Hematopoietic multipotent progenitor cell treated with erythropoietin and hydrocortisone succinate and interleukin-3 and kit ligand, for 15 days (in vitro differentiated cells): ENCODE results near the gene PYGM.

ENCODE experiments used
- DNase-seq: peaks from one replicate; pipeline ENCODE4 v3.0.0-alpha.2; 2015; ENCODE audit warnings: low spot score

The PYGM gene

GRCh38 chr11:64759722-64760719 lies at the start of gene PYGM:
PYGM (minus strand) TSS chr11:64759974; CDS start chr11:64759898, 76 bp downstream.
- no peak for DNase-seq

GRCh38 chr11:64805481-64805880 lies 45.7 kb upstream of the PYGM start:
- DNase-seq = no peak

DNA sequence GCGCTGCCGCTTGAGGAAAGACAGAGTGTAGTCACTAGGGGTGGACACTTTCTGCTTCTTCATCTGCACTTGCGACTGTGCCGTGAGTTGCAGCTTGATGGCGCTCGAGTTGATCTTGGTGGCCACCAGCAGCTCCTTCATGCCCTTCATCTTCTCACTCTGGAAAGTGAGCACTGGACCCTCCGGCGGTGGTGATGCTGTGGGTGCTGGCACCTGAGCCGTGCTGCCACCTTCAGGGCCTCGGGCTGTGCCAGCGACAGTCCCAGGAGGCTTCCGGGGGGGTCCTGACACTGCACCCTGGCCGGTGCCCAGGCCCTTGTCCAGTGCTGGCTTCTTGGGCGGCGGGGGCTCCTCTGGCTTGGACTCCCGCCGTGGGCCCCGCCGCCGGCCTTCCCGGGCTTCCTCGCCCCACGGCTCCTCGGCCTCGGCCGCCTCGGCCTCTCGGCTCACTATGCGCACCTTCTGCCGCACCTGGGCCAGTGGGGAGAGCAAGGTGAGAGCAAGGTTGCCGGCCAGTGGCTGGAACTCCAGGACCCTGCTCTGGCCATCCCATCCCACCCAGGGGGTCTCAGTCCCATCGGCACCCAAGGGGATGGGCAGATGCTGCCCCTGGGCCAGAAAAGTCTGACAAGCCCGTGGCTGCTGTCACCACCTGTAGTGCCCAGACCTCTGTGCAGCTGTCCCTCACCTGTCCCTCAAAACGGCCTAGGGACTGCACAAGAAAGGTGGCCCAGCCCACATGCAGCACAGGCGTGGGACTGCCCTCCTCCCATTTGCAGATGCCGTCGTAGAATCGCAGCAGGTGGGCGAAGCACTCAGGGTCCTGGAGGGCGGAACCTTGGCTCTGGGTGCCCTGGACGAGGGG lies 44.8 kb upstream of the PYGM start:
- no peak for DNase-seq

- DNase-seq = no peak
These were observed 44.1 kb upstream of the PYGM start for GRCh38 chr11:64803846-64804345.

DNA sequence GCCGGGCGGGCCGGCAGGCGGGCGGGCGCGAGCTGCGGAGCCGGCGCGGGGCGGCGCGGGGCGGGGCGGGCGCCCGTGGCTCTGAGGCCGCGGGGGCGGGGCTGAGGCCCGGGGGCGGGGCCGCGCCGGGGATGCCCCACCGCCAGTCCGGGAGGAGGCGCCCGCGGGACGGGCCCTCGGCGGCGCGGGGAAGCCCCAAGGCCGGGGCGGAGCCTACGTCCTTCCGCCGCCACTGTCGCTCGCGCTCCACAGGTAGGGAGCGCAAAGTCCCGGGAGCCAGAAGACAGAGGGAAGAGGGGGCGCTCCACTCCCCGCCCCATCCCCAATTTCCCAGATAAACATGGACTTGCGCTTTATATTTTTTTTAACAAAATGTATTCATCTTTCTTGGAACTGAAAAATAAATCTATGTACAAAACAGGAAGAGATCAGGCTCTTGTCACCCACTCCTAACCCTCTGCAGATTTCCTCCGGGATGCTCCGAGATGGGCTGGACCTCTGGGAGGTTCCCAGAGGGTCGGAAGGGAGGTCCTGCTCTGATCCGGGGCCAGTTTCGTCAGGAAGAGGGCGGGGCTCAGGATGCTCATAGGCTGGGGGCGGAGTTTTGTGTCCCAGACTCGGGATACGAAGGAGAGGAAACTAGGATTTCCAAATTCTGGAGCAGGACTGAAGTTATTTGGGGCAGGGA lies 43.5 kb upstream of the PYGM start, which contains the start of gene MAP4K2:
TSS of gene MAP4K2 (minus strand) at position 57 of the 688 bp plus-strand sequence. CDS start 65 bp downstream, outside the sequence.
- DNase-seq = peak; percentile 92

GRCh38 chr11:64802370-64803157 lies 42.8 kb upstream of the PYGM start:
- DNase-seq = no peak

DNA sequence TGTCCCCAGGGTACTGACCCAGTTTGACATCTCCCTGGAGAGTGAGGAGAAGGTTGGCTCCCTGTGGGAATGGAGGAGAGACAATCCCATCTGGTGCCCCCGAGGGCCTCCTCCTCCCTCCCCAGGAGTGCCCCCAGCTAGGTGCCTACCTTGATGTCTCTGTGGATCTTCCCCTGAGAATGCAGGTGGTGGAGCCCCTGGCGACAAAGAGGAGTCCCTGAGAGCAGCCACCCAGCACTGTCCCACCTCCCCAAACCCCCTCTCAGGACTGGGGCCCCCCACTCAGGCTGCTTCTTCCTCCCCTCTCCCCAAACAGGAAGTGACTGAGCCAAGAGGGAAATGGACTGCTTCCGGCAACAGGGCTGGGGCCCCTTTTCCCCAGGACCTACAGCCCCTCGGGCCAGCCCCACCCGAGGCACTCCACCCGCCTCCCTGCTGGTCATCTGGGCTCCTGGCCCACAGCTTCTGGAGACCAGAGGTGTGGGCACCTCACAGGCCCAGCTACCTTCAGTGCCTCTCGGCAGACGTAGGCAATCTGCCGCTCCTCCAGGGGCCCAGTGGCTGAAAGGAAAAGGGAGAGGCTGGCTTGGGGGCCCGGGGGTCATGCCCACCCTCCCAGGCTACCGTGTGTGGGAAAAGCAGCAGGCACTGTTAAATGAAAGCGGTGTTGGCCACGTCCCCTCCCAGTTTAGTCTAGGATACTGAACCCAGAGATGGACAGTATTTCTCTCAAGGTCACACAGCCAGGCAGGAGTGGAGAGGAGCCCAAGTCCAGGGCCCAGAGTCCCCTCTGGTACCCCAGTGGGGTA lies 42.0 kb upstream of the PYGM start:
- DNase-seq = no peak

GRCh38 chr11:64801158-64801464 lies 41.3 kb upstream of the PYGM start:
- DNase-seq = no peak

GRCh38 chr11:64800303-64801157 lies 40.8 kb upstream of the PYGM start:
- DNase-seq = no peak

DNA sequence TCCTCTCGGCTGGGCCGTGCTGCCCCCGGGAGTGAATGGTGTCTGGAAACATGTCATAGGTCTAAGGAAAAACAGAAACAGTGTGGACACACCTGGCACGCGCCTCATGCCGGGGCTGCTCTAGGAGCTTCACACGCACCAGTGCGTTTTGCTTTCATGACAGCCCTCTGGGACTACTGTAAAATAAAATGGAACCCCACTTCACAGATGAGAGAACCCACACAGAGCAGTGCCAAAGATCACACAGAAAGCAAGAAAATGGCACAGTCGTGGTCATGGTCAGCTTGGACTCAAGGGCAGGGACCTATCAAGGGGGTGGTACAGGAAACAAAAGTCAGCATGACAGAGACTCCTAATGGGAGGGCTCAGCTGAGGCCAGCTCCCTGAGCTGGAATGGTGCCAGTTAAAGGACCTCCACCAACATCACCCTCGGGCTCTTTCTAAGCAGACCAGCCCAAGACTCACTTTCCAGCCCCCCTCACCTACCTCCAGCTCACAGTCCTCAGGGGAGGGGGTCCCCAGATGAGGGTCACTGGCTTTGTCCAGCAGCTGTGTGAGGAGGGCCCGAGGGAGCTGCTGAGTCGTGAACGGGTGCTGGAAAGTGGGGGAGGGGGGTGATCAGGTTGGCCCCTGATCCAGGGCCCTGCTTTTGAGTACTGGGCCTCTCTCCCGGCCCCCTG lies 40.0 kb upstream of the PYGM start:
- DNase-seq = no peak

DNA sequence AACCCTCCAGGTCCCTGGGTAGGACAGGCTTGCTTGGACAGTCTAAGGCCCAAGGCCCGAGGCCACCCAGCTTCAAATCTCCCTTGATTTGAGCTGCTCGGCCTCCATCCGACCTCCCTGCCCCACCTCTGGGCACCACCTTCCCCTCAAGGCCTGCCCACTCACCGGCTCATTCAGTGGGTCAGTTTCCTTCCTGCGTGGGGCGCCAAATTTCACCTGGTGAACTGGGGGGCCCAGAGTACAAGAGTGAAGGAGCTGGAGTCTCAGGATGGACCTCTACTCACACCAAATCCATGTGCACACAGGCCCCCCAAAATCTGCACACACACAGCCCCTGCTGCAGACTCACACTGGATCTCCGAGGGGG lies 39.5 kb upstream of the PYGM start:
- DNase-seq = no peak

- DNase-seq = no peak
These were observed 37.2 kb upstream of the PYGM start for GRCh38 chr11:64796757-64797541.

DNA sequence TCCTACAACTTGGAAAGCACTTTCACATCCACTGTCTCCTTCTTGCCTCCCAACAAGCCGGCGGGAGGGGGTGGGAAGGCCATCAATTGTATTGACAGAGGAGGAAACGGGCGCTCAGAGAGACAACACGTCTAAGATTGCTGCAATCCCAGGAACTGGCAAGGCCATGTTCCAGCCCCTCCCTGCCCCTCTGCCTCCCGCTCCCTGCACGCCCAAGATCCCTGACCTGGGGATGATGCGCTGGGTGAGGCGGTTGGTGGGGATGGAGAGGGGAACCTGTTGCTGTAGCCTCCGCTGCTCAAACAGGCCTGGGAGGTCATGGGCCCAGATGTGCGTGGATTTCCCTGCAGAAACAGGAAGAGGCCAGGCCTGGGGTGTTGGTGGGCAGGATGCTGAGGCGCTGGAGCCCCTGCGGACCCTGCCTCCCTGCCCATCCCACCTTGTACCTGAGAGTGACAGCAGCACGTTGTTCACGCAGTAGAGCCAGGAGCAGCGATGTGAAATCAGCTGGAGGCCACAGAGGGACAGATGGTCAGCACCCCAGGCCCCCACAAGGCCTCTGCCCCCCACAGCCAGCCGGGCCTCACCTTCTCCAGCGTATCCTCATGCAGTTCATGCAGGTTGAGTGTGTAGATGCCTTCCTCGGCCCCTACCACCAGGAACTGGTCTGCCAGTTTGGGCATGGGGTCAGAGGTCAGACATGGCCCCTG lies 36.4 kb upstream of the PYGM start:
- DNase-seq = no peak

- DNase-seq = no peak
These were observed 34.8 kb upstream of the PYGM start for GRCh38 chr11:64794526-64794925.

- DNase-seq = no peak
These were observed 33.7 kb upstream of the PYGM start for GRCh38 chr11:64793271-64794160.

GRCh38 chr11:64792482-64792881 lies 32.7 kb upstream of the PYGM start:
- DNase-seq = no peak
